ENCODE measurements around the gene LDLRAD3.

LDLRAD3 gene

DNA sequence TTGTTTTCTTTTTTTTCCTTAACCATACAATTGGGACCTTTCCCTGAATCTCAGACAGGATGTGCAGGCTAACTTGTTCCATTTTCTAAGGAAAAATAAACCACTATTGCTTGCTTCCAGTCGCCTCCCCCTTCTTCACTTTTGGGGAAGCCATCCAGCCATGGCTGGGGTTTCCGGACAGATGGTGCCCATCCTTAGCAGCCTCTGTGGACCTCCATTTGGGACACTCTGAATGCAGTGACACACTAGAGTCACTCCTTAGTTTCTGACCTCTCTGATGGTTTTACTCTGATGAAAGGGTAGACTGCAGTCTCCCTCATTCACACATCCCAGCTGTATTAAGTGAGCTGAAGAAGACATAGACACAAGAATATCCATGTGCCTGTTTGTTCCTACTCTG lies 198.1 kb downstream of the LDLRAD3 start:
- no peak for DNase-seq

GRCh38 chr11:36142439-36142838 lies 198.6 kb downstream of the LDLRAD3 start:
- no peak for DNase-seq

- DNase-seq: no peak
Observed at GRCh38 chr11:36142879-36143278, 199.0 kb downstream of the LDLRAD3 start.

- no peak for DNase-seq
Observed at GRCh38 chr11:36146437-36146836, 202.6 kb downstream of the LDLRAD3 start.

DNA sequence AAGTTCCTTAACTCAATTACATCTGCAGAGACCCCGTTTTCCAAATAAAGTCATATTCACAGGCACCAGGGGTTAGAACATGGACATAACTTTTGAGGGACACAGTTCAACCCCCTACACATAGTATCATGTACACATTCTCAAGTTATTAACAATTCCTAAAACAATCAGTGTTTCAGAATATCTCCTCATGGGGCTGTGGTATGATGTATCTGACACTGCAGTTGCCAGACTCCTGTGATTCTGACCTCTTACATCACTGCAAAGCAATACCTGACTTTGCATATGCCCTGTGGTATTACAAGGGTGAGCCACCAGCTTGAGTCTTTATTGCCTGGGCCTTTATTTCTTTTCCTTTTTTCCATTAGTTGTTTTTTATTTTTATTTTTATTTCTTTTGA lies 203.6 kb downstream of the LDLRAD3 start:
- DNase-seq: no peak

- no peak for DNase-seq
Observed at GRCh38 chr11:36148701-36149100, 204.8 kb downstream of the LDLRAD3 start.

DNA sequence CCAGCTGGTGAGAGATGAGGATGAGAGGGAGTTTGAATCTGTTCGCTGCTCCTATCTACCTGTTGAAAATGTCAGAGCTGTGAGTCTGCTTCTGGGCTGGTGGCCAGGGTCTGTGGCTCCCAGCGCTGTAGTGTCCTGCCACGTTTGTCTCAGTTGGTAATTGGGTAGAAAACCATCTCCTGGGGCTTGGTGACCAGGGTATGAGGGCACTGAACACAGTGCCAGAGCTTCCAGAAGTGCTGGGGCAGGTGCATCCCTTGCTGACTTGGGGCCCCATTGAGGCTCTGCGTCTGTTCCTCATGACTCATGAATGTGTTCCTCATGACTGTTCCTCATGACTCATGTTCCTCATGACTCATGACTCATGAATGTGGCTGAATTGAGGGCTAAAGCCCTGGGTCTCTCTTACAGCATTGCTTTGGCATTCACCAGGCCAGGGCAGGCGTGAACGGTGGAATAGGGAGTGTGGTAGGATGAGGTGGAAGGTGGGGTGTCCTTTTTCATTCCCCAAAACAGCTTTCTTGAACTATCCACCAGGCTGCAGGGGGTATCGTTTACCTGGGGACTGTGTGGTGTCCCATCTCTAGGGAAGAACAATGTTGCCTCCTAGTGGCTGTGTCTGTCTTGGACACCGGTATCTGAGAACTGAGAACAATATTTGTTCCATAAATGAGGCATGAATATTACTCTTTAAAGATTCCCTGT lies 205.8 kb downstream of the LDLRAD3 start:
- DNase-seq: no peak

GRCh38 chr11:36150986-36151385 lies 207.1 kb downstream of the LDLRAD3 start:
- DNase-seq: no peak

DNA sequence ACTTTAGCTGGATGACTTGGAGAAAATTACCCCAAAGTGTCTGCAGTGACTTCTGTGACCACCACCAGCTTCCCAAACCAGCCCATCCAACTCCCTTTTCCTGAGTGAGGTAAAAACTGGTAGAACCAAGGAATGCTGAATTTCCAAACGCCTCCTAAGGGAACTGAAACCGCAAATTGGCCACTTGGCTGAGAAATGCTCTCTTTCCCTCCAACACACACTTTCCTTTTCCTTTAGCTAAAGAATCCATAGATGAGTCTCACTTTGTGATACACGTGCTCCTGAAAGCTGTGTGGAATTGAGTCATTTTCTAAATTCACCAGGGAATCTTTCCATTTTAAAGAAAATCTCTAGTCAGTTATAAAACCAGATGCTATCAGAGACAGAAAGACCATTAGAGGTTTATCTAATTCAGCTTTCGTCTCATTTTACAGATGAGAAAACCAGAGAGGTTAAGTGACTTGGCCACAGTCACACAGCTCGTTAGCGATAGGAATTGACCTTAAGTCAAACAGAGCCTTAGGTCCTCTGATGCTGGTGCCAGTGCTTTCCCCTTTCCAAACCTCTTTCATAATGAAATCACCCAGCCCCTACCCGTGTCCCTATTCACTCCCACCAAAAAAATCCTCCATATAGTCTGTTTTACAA lies 208.2 kb downstream of the LDLRAD3 start:
- DNase-seq: no peak

GRCh38 chr11:36153551-36153950 lies 209.7 kb downstream of the LDLRAD3 start:
- DNase-seq: no peak

DNA sequence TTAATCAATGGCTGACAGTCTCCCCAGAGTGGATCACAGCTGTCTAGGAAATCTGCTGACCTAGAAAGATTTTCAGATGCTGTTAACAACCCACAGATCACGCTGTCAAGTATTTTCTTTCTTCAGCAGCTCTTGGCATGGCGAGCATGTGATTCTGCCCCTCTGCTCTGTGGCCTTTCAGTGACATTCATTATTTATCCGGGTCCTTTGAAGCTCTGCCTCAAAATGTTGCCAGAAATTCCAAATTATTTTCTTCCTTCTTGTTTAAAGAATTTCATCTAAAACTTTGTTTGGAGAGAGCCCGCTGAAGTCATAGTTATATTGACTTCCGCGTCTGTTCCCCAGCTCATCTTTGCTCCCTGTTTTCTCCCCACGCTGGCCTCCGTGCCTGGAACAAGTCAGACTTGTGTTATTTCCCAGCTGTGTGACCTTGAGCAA lies 211.3 kb downstream of the LDLRAD3 start:
- no peak for DNase-seq

DNA sequence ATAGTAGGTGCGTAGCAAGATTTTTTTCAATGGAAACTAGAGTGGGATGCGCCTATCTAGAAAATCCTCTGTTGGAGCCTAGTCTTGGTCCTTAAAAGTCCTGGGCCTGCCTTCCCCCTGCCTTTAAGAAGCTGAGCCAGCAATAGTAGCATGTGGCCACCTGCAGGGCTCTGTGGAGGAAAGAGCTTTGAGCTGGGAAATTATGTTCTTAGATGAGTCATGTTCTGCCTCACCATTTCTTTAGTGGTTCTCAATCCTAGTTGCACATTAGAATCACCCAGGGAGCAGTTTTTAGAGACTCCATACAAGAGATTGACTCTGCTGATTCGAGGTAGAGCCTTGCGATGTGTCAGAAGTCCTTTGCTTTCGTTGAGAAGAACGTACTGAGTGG lies 211.9 kb downstream of the LDLRAD3 start:
- DNase-seq: no peak

- DNase-seq: no peak
Observed at GRCh38 chr11:36156161-36156816, 212.4 kb downstream of the LDLRAD3 start.

DNA sequence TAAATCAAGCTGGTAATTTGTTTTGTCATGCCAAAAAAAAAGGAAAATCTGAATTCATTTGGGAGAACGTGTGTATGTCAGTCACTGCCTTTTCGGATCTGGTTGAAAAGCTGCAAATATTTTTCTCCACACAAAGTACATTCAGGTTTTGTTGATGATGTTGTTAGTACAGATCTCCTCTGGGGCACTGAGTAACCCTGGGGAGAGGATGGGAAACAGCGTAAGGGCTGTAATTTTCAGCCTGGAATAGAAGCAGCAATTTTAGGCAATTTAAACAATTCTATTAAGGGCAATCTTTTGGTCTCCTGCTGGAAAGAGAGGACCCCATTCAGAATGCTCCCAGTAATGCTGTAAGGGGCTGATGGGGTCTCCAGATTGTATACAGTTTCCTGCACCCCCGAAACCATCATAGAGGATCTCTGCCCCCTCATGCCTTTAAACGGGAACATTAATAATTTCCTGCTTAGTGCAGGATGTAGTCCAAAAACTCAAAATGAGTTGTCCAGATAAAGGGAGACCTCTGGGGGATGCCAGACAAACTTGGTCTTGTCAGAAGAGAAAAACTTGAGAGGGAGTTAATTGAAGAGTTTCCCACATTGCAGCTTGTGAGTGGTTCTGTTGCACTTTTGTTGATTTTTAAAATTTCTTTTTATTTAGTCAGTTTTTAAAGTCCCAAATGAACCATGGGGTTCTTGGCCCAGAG lies 213.1 kb downstream of the LDLRAD3 start:
- no peak for DNase-seq

DNA sequence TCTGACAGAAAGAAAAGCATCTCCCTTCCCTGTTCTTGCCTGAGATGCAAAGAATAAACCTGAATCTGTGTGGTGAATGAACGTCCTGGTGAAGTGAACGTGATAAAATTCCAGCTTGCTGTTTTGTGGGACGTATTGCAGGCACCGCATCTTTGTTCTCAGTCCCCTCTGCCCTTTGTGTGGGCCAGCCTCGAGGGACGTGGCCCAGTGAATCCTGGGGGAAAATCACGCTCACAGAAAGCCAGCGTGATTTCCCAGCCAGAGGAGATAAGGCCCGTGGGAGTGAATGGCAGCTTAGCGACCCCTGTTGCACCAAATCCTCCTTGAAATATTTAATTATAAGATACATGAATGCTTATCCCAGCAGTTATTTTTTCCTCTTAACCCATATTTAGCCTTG lies 216.2 kb downstream of the LDLRAD3 start:
- DNase-seq: no peak

- no peak for DNase-seq
Observed at GRCh38 chr11:36161572-36161971, 217.7 kb downstream of the LDLRAD3 start.

DNA sequence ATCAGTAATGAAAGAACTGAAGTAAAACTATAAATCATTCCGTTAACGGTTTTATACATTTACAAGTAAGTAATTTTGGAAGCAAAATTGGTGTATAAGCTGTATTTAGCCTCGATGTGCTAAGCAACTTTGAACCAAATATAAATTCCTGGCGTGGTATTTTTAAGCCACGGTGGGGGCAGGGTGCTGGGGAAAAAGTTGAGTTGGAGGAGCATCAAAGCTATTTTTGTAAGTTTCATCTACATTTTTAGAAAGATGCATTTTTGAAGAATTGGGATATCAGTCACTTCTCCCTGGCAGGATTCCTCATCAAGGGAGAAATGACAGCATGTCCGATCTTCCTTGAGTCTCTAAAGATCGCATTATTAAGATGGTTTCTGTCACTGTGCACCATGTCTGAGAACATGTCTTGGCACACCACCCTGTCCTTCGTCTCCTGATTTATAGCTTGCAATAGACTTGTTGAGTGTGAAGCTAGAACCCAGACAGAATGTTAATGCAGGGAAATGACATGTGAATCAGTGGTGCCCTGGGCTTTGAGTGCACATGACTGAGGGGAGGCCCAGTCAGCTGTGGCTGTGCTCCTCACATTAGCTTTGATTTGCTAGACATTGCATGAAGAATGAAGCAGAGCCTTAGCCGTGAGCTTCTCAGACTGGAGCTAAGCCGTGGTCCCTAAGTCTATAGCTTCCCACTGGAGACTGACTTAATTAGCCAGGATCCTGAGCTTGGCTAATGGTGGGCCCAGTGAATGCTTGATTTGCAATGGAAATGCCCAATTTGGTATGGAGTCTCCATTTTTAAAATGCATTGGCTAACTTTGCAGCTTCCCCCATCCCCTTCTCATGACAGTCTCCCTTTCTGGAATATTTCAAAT lies 218.4 kb downstream of the LDLRAD3 start:
- no peak for DNase-seq

- no peak for DNase-seq
Observed at GRCh38 chr11:36162883-36163434, 219.1 kb downstream of the LDLRAD3 start.

DNA sequence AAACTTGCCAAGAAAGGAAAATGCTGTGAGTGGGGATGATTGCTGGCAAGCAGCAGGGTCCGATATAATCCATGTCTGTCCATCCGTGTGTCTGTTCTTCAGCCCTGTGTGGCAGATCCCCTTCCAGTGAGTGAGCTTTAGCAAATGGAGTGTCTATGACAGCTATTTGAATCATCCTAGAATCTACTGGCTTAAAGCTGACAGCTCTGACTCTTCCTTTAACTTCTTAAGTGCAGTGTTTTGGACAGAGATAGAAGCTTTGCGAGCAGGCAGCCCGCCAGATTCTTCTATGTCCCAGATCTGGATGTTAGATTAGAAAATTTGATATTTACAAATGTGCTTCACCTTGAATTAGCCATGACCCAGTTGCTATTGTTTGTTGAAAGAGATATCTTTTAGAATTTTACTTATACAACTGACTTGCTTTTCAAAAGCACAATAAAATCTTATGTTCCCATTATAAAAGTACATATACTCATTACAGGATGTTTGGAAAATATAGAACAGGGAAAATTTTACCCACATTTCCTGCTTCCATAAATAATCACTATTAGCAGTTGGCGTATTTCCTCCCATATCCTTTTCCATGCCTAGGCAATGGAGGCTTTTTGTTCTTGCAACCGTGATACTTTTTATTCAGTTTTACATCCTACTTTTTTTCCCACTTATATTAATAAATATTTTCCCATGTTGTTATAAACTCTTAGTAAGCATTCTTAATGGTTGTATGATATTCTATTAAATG lies 220.8 kb downstream of the LDLRAD3 start:
- DNase-seq: no peak

DNA sequence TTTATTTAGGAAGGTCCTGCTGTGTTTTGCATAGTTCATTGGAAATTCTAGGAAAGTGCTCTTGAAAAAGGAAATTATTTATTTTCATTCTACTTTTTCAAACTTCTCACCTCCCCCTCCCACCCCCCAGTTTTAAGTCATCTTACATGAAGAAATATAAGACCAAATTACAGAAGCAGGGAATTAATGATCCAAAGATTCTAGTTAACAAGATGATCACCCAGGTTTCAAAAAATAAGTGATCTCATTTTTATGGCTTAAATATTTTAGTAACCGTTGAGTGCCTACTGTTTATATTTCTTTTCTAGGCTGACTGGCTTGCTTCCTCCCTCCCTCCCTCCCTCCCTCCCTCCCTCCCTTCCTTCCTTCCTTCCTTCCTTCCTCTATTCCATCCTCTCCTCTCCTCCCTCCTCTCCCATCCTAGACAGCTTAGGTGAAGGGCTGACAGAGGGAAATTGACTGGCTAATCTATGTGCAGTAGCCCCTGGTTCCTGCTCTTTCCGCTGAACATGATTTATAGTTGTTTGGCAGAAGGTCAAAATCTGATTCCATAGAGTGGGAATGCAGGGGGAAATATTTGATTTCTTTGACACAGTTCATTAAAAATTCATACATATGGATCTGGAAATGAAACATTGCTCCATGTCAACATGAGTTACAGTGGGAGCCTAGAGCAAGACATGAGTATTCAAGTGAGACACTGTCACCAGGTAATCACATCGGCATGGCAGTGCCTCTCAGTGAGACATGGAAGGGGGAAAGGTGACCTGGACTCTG lies 221.9 kb downstream of the LDLRAD3 start:
- no peak for DNase-seq

DNA sequence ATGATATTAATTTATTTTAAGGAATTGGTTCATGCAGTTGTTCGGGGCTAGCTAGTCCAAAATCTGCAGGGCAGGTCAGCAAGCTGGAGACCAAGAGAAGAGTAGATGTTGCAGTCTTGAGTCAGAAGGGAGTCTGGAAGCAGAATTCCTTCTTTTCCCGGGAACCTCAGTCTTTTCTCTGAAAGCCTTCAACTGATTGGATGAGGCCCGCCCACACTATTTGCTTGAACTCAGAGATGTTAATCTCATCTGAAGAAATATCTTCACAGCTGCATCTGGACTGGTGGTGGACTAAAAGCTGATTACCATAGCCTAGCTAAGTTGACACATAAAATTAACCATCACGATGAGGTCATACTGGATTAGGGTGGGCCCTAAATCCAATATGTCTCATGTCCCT lies 223.2 kb downstream of the LDLRAD3 start:
- DNase-seq: no peak

Data from activated CD4-positive, alpha-beta T cell treated with anti-CD3 and anti-CD28 coated beads for 4 hours (primary cell).